ENCODE results near the gene ZNF821.
"Not testable (repeated sequence)": the region's sequence is repeated elsewhere in the genome, so short reads cannot be mapped to it uniquely, and the experiment has no call there.

Gene ZNF821

GRCh38 chr16:71899171-71899570 is 15.2 kb upstream of the ZNF821 start:
- DNase-seq = no peak

- no peak for DNase-seq
Measured at GRCh38 chr16:71896764-71897368, 12.9 kb upstream of the ZNF821 start.

- peak; percentile 48 for DNase-seq
Measured at GRCh38 chr16:71895679-71896365, 11.8 kb upstream of the ZNF821 start.

GRCh38 chr16:71894921-71895678 is 11.1 kb upstream of the ZNF821 start, which contains the start of gene IST1:
Gene IST1 (plus strand): TSS chr16:71895531. CDS start chr16:71915641, 20,110 bp downstream.
- peak; percentile 100 for DNase-seq

GRCh38 chr16:71894229-71894920 is 10.4 kb upstream of the ZNF821 start:
- DNase-seq = peak; percentile 69

GRCh38 chr16:71893888-71894228 is 9.9 kb upstream of the ZNF821 start:
- DNase-seq = no peak

GRCh38 chr16:71889147-71889546 is 5.2 kb upstream of the ZNF821 start:
- no peak for DNase-seq

- peak; percentile 88 for DNase-seq
Measured at GRCh38 chr16:71885261-71885650, 1.3 kb upstream of the ZNF821 start.

- DNase-seq = no peak
Measured at GRCh38 chr16:71883168-71883848, 674 bp downstream of the ZNF821 start.

GRCh38 chr16:71882505-71883167 is 1.3 kb downstream of the ZNF821 start:
- DNase-seq = peak; percentile 86

- peak; percentile 68 for DNase-seq
Measured at GRCh38 chr16:71880176-71880575, 3.8 kb downstream of the ZNF821 start.

GRCh38 chr16:71878911-71879310 is 5.1 kb downstream of the ZNF821 start:
- DNase-seq = no peak

- DNase-seq = no peak
Measured at GRCh38 chr16:71873199-71873598, 10.8 kb downstream of the ZNF821 start.

- DNase-seq = no peak
Measured at GRCh38 chr16:71870818-71871217, 13.2 kb downstream of the ZNF821 start.

- DNase-seq = no peak
Measured at GRCh38 chr16:71869089-71869488, 14.9 kb downstream of the ZNF821 start.

- no peak for DNase-seq
Measured at GRCh38 chr16:71867939-71868338, 16.0 kb downstream of the ZNF821 start.

- DNase-seq = not testable (repeated sequence)
Measured at GRCh38 chr16:71867175-71867574, 16.8 kb downstream of the ZNF821 start.

- no peak for DNase-seq
Measured at GRCh38 chr16:71865173-71865863, 18.7 kb downstream of the ZNF821 start.

- DNase-seq = no peak
Measured at GRCh38 chr16:71863995-71864394, 20.0 kb downstream of the ZNF821 start.

GRCh38 chr16:71859762-71860521 is 24.0 kb downstream of the ZNF821 start:
- no peak for DNase-seq
